HCEC 1CT (cell line): ENCODE measurements around the gene WNT9B.
"Not testable (repeated sequence)": the region's sequence is repeated elsewhere in the genome, so short reads cannot be mapped to it uniquely, and the experiment has no call there.

Experiments used
- DNase-seq: peaks from one replicate; pipeline ENCODE4 v3.0.0-alpha.2; 2017

WNT9B gene

DNA sequence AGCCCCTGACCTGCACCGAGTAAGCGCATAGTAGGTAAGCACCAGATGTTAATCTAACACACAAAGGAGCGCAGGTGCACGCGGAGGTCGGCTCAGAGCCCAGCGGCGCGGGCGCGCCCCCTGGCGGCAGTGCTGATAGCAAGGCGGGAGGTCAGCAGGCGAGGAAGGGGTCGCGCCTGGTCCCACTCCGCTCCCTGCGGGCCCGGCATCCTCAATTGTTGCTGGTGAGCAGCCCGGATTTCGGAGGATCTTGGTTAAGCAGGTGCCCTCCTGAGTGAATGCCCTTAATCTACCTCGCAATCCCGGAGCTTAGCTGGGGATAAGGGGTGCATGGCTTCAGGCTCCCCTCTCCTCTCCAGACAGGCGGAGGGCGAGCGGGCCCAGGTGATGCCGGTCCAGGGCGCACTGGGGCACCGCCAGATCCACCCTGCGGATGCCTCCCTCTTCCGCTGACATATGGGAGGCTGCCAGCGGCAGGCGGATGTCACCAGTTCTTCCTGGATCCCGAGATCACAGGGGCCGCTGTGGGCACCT lies 28.9 kb upstream of the WNT9B start:
- DNase-seq = no peak

DNA sequence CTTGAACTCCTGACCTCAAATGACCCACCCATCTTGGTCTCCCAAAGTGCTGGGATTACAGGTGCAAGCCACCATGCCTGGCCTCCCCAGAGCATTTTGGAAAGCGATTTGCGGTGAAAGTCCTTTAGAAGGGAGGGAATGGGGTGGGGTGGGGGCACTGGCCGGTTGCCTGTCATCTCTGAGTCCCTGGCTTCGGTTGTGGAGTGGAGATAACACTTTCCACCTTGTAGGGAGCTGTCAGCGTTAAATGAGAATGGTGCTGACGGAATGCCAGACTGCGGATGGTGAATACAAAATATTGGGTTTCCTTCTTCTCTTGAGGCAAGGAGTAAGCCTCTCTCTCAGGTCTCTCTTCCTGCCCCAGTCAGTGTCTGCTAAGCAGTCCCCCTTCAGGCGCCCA lies 27.7 kb upstream of the WNT9B start:
- DNase-seq = no peak

DNA sequence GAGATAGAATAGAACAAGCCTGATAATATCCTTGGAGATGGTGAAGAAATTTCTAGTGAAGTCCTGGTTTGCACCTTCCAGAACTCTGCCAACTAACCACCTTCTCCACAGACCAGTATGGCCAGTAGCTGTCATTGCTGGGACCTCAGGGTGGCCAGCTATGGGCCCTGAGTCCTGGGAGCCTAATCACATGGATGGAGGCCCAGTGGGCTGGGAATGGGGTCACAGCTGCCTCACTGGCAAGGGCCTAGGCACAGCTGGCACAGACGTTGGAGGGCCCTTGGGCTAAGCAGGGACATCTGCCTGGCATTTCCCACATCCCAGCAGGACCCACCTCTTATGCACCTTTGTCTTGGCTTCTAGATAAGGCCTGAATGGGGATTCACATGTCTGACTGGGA lies 25.3 kb upstream of the WNT9B start:
- DNase-seq = no peak

GRCh38 chr17:46827274-46827673 lies 24.1 kb upstream of the WNT9B start:
- no peak for DNase-seq

DNA sequence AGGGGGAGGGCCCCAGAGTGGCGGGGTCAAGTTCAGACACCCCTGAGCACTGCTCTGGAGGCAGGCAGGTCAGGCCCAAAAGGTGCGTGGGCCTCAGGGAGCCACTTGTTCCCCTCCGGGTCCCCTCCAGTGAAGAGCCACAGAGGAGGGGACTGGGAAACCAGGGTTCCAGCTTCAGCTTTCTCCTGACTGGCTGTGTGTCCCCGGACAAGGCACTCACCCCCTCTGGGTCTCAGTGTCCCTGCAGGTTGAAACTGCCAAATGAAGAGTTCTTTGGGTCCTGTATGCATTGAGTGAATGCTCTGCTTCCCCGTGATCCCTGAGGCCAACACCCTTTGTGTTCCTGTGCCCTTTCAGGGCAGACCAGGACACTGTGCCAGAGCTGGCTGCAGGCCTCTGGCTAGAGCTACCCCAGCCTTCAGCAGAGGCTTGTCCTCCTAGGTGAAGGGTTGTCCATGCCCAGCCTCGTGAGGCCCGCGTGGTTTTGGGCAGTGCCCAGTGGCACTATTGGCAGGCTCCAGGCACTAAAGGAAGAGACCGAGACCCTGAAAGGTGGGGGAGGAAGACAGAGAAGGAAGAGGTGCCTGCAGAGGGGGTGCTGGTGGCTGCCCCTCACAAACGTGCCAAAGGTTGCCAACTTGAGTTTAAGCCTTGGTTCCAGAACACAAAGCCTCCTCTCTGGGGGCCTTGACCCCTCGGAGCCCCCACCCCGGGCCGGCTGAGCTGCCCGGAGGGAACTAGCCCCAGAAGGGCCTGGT lies 19.6 kb upstream of the WNT9B start:
- no peak for DNase-seq

DNA sequence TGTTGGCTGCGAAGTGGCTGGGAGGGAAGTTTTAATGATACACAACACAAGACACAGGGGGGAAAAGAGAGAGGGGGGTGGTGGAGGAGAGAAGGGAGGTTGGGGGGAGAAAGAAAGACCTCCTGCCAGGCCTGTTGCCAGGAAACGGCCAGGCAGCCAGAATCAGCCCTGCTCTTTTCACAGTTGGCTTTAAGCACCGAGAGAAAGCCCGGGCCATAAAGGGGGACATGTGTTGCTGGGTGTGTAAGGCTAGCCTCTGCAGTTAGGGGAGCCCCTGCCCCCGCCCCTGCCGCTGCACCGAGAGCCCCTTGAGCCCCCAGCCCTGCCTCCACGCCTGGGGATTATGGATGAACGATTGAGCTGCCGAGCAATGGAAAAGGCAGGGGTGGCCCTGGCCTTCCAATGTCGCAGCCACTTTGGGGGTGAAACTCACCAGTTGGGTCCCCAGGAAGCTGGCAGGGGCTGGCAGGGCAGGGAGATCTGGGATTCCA lies 19.0 kb upstream of the WNT9B start:
- DNase-seq = no peak

- DNase-seq = peak; percentile 53
Measured at GRCh38 chr17:46832945-46833839, 18.2 kb upstream of the WNT9B start.

DNA sequence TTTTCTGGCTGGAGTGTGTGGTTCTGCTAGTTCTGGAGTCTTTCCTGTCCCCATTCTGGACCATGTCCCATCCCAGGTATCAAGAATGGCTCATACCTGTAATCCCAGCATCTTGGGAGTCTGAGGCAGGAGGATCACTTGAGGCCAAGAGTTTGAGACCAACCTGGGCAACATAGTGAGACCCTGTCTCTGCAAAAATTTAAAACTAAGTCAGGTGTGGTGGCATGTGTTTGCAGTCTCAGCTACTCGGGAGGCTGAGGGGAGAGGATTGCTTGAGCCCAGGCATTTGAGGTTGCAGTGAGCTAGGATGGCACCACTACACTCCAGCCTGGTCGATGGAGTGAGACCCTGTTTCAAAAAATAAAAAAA lies 17.6 kb upstream of the WNT9B start:
- no peak for DNase-seq

DNA sequence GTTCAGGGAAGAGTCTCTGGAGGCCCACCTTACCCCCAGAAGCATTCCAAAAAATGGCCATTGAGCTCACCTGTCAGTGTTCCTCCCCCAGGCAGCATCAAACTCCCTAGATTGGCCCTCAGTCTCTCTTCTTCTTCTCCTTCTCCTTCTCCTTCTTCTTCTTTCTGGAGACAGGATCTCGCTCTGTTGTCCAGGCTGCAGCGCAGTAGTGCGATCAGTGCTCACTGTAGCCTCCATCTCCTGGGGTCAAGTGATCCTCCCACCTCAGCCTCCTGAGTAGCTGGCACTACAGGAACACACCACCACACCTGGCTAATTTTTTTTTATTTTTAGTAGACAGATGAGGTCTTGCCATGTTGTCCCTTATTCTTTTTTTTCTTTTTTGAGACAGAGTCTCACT lies 16.5 kb upstream of the WNT9B start:
- no peak for DNase-seq

DNA sequence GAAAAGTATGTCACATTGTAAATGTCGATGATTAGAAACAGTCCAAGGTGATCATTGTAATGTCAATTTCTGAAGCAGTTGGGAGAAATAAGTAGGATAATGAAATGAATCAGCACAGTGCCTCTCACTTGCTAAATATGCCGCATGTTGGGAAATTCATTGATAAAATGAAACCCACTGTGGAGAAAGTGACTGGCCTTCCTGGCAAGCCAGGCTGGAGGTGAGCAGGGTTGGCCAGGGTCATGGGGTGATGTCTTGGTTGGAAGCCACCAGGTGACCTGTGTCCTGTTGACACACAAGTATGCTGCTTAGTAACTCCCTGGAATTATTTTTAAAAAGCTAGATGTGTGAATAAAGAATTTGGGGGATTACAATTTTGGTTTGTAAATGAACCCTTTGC lies 14.9 kb upstream of the WNT9B start:
- no peak for DNase-seq

DNA sequence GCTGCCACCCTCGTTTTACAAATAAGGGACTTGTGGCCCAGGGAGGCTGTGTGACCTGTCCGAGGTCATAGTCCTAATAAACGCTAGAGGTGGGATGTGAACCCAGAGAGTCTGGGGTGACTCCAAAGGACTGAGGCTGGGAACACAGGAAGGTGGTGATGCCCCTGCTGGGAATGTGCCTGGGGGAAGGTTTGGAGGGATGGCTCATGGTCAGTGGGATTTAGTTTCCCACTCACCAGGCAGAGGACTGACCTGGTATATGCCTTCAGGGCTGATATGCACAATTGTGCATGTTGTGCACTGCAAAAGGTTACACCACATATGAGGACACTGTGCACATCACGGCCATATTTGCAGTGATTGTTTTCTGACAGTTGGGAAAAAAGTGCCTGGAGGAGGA lies 13.9 kb upstream of the WNT9B start:
- DNase-seq = no peak

DNA sequence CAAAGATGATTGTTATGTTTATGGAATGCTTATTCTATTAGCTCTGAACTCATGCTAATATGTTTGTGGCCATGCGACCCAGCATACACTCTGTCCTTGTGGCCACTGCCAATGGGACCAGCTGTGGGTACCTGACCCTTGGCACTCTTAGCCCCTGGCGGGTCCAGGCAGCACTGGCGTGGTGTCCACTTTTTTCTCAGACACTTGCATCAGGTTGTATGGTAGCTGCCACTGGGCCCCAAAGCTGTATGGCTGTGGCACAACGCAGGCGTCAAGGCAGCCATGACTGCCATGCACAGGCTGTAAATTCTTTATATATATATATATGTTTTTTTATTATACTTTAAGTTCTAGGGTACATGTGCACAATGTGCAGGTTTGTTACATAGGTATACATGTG lies 12.2 kb upstream of the WNT9B start:
- DNase-seq = no peak

DNA sequence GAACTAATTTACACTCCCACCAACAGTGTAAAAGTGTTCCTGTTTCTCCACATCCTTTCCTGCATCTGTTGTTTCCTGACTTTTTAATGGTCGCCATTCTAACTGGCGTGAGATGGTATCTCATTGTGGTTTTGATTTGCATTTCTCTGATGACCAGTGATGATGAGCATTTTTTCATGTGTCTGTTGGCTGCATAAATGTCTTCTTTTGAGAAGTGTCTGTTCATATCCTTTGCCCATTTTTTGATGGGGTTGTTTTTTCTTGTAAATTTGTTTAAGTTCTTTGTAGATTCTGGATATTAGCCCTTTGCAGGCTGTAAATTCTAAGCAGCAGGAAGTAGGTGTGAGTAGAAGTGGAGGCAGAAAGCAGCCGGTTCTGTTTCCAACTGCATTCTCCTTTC lies 10.8 kb upstream of the WNT9B start:
- not testable (repeated sequence) for DNase-seq

DNA sequence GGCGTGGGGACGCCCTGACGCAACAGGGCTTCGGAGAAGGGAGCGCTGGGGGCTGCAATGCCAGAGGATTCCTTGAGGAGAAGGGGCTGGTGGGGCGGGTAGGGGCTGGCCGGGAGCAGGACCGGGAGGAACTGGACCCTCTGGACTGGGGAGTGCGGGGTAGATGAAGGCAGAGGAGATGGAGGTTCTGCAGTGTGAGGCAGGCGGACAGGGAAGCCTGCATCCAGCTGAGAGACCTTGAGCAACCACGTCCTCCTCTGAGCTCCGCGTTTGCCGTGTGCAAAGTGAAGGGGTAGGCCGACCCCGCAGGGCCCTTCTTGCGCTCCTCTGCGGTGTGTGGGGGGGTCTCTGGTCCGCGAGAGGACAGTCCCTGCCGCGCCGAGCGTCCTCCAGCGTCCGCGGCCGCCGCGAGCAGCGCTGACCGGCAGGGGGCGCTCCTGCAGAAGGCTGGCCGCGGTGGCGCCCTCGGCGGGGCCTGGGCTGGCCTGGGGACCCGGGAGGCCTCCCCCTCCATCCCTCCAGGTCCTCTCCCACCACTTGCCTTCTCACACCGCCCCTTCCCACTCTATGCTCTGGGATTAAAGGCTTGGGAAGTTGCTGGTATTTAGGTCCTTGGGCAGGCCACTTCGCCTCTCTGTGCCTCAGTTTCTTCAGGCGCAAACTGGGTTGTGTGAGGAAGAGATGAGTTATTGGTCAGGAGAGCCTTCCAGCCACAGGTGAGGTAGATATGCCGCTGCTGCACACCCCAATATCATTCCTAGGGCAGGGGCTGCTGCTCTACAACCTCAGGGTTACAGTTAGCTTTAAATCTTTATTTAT lies 9.6 kb upstream of the WNT9B start:
- DNase-seq = no peak

DNA sequence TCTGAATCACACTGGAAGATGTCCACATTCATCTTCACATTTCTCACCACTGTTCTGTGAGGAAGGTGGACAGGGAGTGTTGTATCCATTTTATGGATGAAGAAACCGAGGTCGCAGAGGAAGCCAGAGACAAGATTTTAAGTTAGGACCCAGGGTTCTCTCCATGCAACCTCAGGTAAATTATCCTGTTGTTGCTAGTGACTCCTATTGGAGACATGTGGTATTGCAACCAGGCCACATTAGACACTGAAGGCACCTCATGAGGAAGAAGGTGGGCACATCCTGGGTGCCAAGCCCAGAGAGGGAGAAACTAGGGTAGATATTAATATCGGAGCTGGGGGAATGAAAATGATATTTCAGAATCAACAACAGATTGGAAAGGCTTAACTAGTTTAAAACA lies 8.5 kb upstream of the WNT9B start:
- DNase-seq = no peak

GRCh38 chr17:46847204-46848191 lies 3.9 kb upstream of the WNT9B start:
- DNase-seq = no peak

GRCh38 chr17:46848534-46848933 lies 2.8 kb upstream of the WNT9B start:
- DNase-seq = no peak

- no peak for DNase-seq
Measured at GRCh38 chr17:46850688-46851028, 725 bp upstream of the WNT9B start.

- DNase-seq = peak; percentile 30
Measured at GRCh38 chr17:46853896-46854444, 2.6 kb downstream of the WNT9B start.

- DNase-seq = no peak
Measured at GRCh38 chr17:46854515-46854914, 3.1 kb downstream of the WNT9B start.

DNA sequence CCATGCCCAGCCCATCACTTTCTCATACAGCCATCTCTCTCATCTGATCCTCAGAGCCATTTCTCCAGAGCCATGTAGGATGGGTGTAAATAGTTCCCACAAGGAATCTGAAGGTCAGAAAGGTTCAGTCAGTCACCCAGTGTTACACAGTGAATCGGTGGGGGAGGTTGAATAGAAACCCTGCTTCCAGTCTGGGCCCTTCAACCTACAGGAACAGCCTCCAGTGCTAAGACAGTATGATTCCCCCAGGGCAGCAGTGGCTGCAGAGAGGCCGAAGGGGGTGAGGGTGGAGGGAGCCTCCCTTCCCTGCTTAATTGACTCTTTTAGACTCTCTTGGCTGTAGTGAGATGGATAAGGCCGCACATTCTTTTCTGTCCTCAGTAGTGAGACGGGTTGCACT lies 3.6 kb downstream of the WNT9B start:
- no peak for DNase-seq

- DNase-seq = no peak
Measured at GRCh38 chr17:46857600-46857999, 6.2 kb downstream of the WNT9B start.
